Spleen (tissue), 11 donors: ENCODE measurements around the gene GJC1. TPM values are rescaled to one million over a fixed set of nuclear protein-coding genes. Genes with fewer than 3 reads are reported as not detected.

Source experiments
- DNase-seq: peaks from one replicate; pipeline ENCODE4 v3.0.0-alpha.2; 2020
- H3K27ac ChIP-seq, 8 donors: fragments of 200-600 bp; sonication (generic) in 7 of 8; 1 replicate in 4 of 8; 2 replicates in 4 of 8; pipeline versions ENCODE4 v1.5.0 to v1.8.0; 2016 to 2021; ENCODE audit warnings: inconsistent platforms in 4 of 8, mild to moderate bottlenecking in 4 of 8, moderate library complexity in 1 of 8
- H3K27me3 ChIP-seq, 7 donors: fragments of 200-600 bp; sonication (generic) in 6 of 7; replicated peaks in 1 of 7; 1 replicate in 4 of 7; 2 replicates in 3 of 7; pipeline versions ENCODE4 v1.5.0 to v1.8.0; 2016 to 2021; ENCODE audit warnings: inconsistent platforms in 3 of 7, mild to moderate bottlenecking in 1 of 7
- H3K36me3 ChIP-seq, 6 donors: fragments of 200-600 bp; sonication (generic) in 5 of 6; 1 replicate in 4 of 6; 2 replicates in 2 of 6; pipeline versions ENCODE4 v1.5.0 to v1.8.0; 2016 to 2021; ENCODE audit warnings: inconsistent platforms in 2 of 6
- H3K4me1 ChIP-seq, 6 donors: fragments of 200-600 bp; sonication (generic) in 5 of 6; 1 replicate in 3 of 6; 2 replicates in 3 of 6; pipeline versions ENCODE4 v1.5.0 to v1.8.0; 2016 to 2021; ENCODE audit warnings: inconsistent platforms in 3 of 6
- H3K4me3 ChIP-seq, 8 donors: fragments of 200-600 bp; sonication (generic) in 7 of 8; 1 replicate in 4 of 8; 2 replicates in 4 of 8; pipeline versions ENCODE4 v1.5.0 to v1.8.0; 2016 to 2021; ENCODE audit warnings: inconsistent platforms in 4 of 8, mild to moderate bottlenecking in 4 of 8, moderate library complexity in 2 of 8
- H3K9me3 ChIP-seq, 8 donors: fragments of 200-600 bp; sonication (generic) in 7 of 8; 1 replicate in 4 of 8; 2 replicates in 4 of 8; pipeline versions ENCODE4 v1.5.0 to v1.8.0; 2016 to 2021; ENCODE audit warnings: inconsistent platforms in 4 of 8
- POLR2A ChIP-seq, 3 donors: fragments of 450-650 bp; IDR thresholded peaks; one replicate each; pipeline ENCODE4 v1.5.1; 2017; ENCODE audit warnings: antibody characterized with exemption in 3 of 3, mild to moderate bottlenecking in 1 of 3
- POLR2AphosphoS5 ChIP-seq, 3 donors: sonication (generic); formaldehyde crosslinking; IDR thresholded peaks; one replicate each; pipeline ENCODE4 v1.5.1; 2017; ENCODE audit warnings: antibody characterized with exemption in 3 of 3
- WGBS, 5 donors: extraction: QIAGEN DNeasy Blood & Tissue Kit in 3 of 5; methylation state at CpG; one replicate each; pipeline versions ENCODE4 v1.1.5 to v1.1.7; 2013 to 2018; 5-methylcytosine and 5-hydroxymethylcytosine counted together
- intact Hi-C: fragments of 100-400 bp; cut with DNase I; formaldehyde crosslinking; loops from one replicate; pipeline ENCODE4 v1.15.0; 2023; ENCODE audit warnings: low total_unique reads
- polyA plus RNA-seq, 3 donors: library from polyadenylated mRNA; stranded (reverse); fragments of 200-250 nt; gene quantifications; one replicate each; pipeline ENCODE4 v1.2.1, GENCODE V29; 2013
- total RNA-seq, 7 donors: library from RNA; depleted of rRNA in 3 of 7; stranded (reverse); fragments of >200 nt in 3 of 7; fragmentation: NEBNext Ultra II Directional in 4 of 7; extraction: Animal tissue kit (Norgen Biotek cat#: 25700) in 4 of 7; gene quantifications; one replicate each; pipeline versions ENCODE4 v1.1.0 to v1.2.1, GENCODE V29; 2016 to 2021
- TF ChIP-seq, protein P1 (sequence below), 11 experiments: fragments of 200-600 bp in 7 of 11; fragments of 450-650 bp in 4 of 11; sonication (generic) in 4 of 11; IDR thresholded peaks in 8 of 11; conservative IDR thresholded peaks in 3 of 11; 1 replicate in 7 of 11; 2 replicates in 4 of 11; pipeline versions ENCODE4 v1.4.0 to v1.8.0; 2016 to 2021; ENCODE audit warnings: antibody characterized with exemption in 11 of 11, inconsistent platforms in 4 of 11, mild to moderate bottlenecking in 1 of 11
- donor health status: healthy with polysubstance abuse.
- donor health status: DM: no; HTN: no; CAD: no; lungs with moderate emphysema.
- donor health status: DM: no; HTN: no; CAD: no.
- donor health status: Bipolar disorder and iron deficiency.
- donor health status: healthy.
- donor health status: DM: no; HTN: no; CAD: no.
- donor health status: DM: yes; HTN: yes; CAD: no.

The GJC1 gene
- total and polyA plus RNA-seq, 10 donors = 0.41 to 1.8 (median 0.83) TPM

- WGBS, 5 donors = 92 to 95% (median 94%) methylated on average over 10 of the region's 10 CpGs
- TF ChIP-seq POLR2AphosphoS5 (IDR thresholded peaks at IDR 0.05) = no peak
- no peak for TF ChIP-seq POLR2A (IDR thresholded peaks at IDR 0.05)
- TF ChIP-seq, protein P1, sequence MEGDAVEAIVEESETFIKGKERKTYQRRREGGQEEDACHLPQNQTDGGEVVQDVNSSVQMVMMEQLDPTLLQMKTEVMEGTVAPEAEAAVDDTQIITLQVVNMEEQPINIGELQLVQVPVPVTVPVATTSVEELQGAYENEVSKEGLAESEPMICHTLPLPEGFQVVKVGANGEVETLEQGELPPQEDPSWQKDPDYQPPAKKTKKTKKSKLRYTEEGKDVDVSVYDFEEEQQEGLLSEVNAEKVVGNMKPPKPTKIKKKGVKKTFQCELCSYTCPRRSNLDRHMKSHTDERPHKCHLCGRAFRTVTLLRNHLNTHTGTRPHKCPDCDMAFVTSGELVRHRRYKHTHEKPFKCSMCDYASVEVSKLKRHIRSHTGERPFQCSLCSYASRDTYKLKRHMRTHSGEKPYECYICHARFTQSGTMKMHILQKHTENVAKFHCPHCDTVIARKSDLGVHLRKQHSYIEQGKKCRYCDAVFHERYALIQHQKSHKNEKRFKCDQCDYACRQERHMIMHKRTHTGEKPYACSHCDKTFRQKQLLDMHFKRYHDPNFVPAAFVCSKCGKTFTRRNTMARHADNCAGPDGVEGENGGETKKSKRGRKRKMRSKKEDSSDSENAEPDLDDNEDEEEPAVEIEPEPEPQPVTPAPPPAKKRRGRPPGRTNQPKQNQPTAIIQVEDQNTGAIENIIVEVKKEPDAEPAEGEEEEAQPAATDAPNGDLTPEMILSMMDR (IDR thresholded peaks at IDR 0.05 in 8 of 11, conservative IDR thresholded peaks at IDR 0.05 in 3 of 11) = no peak
These were observed 78.3 kb downstream of the GJC1 start for GRCh38 chr17:44751806-44752205.

GRCh38 chr17:44751331-44751730 is 78.8 kb downstream of the GJC1 start:
- intact Hi-C loops = no loop called here
- WGBS, 5 donors = 81 to 87% (median 85%) methylated on average over 7 of the region's 7 CpGs
- TF ChIP-seq, protein P1 (IDR thresholded peaks at IDR 0.05 in 8 of 11, conservative IDR thresholded peaks at IDR 0.05 in 3 of 11) = no peak
- TF ChIP-seq POLR2AphosphoS5 (IDR thresholded peaks at IDR 0.05) (no peak), POLR2A (IDR thresholded peaks at IDR 0.05) (no peak)
- DNase-seq = no peak
- Histone ChIP-seq H3K4me1 (no peaks in the 10 kb centered on the region), H3K4me3 (no peak overlapping the region), H3K36me3 (peaks cover 0 to 61% (median 24%) of the 10 kb centered on the region in 6 donors), H3K27ac (no peak overlapping the region), H3K9me3 (no peaks in the 10 kb centered on the region), H3K27me3 (peaks cover 0 to 7% (median 0%) of the 10 kb centered on the region in 7 donors)

More at GRCh38 chr17:44751806-44752205, 78.3 kb downstream of the GJC1 start:
- no peaks in the 10 kb centered on the region for H3K9me3 ChIP-seq
- no peak for DNase-seq
- H3K4me3 ChIP-seq = no peak overlapping the region
- H3K36me3 ChIP-seq = peaks cover 0 to 56% (median 24%) of the 10 kb centered on the region in 6 donors
- H3K27me3 ChIP-seq = peaks cover 0 to 10% (median 0%) of the 10 kb centered on the region in 7 donors
- no peaks in the 10 kb centered on the region for H3K4me1 ChIP-seq
- intact Hi-C loops = no loop called here
- H3K27ac ChIP-seq = no peak overlapping the region

DNA sequence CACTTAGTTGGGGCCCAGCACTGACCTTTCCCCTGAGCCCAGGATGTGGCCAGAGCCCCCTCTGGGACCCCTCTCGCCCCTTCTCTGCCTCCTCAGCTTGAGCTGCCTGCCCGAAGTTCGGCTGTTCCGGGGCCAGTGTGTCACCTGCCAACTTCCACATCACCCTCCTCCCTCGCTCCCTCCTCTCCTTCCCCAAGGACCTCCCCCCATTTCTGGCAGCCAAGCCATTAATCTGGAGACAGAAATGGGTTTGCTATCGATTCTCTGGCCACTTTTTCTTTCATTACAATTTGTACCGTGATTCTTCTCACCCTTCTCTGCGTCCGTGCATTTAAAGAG is 80.1 kb downstream of the GJC1 start:
- H3K27ac ChIP-seq = no peak overlapping the region
- no peaks in the 10 kb centered on the region for H3K9me3 ChIP-seq
- WGBS, 5 donors = 70 to 82% (median 73%) methylated on average over 9 of the region's 9 CpGs
- H3K4me3 ChIP-seq = peak overlapping the region in 1 of 8 donors; percentile 31
- peaks cover 0 to 61% (median 24%) of the 10 kb centered on the region in 6 donors for H3K36me3 ChIP-seq
- TF ChIP-seq POLR2AphosphoS5 (IDR thresholded peaks at IDR 0.05) (no peak), POLR2A (IDR thresholded peaks at IDR 0.05) (no peak)
- TF ChIP-seq, protein P1 (IDR thresholded peaks at IDR 0.05 in 8 of 11, conservative IDR thresholded peaks at IDR 0.05 in 3 of 11) = no peak
- no peak for DNase-seq
- intact Hi-C loops = no loop called here
- H3K4me1 ChIP-seq = no peaks in the 10 kb centered on the region
- no peaks in the 10 kb centered on the region for H3K27me3 ChIP-seq

GRCh38 chr17:44749076-44749979 is 80.8 kb downstream of the GJC1 start:
- 80 to 91% (median 90%) methylated on average over 14 to 19 of the region's 19 CpGs for WGBS, 5 donors
- intact Hi-C loops = no loop called here

More at GRCh38 chr17:44749076-44749979, 80.8 kb downstream of the GJC1 start:
- no peaks in the 10 kb centered on the region for H3K9me3 ChIP-seq
- H3K4me1 ChIP-seq = no peaks in the 10 kb centered on the region
- H3K27me3 ChIP-seq = no peaks in the 10 kb centered on the region
- peaks cover 0 to 63% (median 24%) of the 10 kb centered on the region in 6 donors for H3K36me3 ChIP-seq
- TF ChIP-seq POLR2A (IDR thresholded peaks at IDR 0.05) = no peak
- TF ChIP-seq, protein P1 (IDR thresholded peaks at IDR 0.05 in 8 of 11, conservative IDR thresholded peaks at IDR 0.05 in 3 of 11) = no peak
- no peak for TF ChIP-seq POLR2AphosphoS5 (IDR thresholded peaks at IDR 0.05)
- H3K27ac ChIP-seq = no peak overlapping the region
- no peak for DNase-seq
- H3K4me3 ChIP-seq = peak overlapping the region in 1 of 8 donors; percentile 31
